Endothelial cell of umbilical vein (primary cell): Measurements from ENCODE around the gene TAF15. TPM values are rescaled to one million over a fixed set of nuclear protein-coding genes. Genes with fewer than 3 reads are reported as not detected.

Source experiments
- BruUV-seq: library from RNA; stranded (reverse); fragments of 400-500 nt; replicated peaks from 2 replicates; lab custom pipeline; 2021; lab: Mats Ljungman, UMichigan
- CTCF ChIA-PET: fragments of 300-600, 350-600 bp; sonication (Branson Sonifier 250); formaldehyde crosslinking; loops from one replicate; lab custom pipeline; 2021; ENCODE audit warnings: antibody characterized with exemption, inconsistent platforms; lab: Charles Lee
- POLR2A ChIA-PET: fragments of 300-600, 350-600 bp; sonication (Branson Sonifier 250); formaldehyde crosslinking; loops from one replicate; lab custom pipeline; 2021; ENCODE audit warnings: antibody characterized with exemption, inconsistent platforms; lab: Charles Lee
- DNase-seq: peaks from one replicate; pipeline ENCODE4 v3.0.0-alpha.2; 2011; ENCODE audit warnings: low read depth, low spot score
- FAIRE-seq: peaks from 2 replicates; lab custom pipeline; 2011; peaks lifted over from hg19 to GRCh38; lab: Jason Lieb, UNC
- H2AFZ ChIP-seq: 2 replicates; pipeline ENCODE4 v1.6.0; 2012; ENCODE audit warnings: low read depth, low read length, control low read depth, inconsistent platforms
- H3K27ac ChIP-seq: 2 replicates; pipeline ENCODE4 v1.5.1; 2011; ENCODE audit warnings: low read depth, mild to moderate bottlenecking, control low read depth, low read length, moderate library complexity; ENCODE audit not compliant: insufficient read depth
- H3K27me3 ChIP-seq, 2 experiments: 2 replicates each; pipeline versions ENCODE4 v1.6.0 to v1.6.1; 2011; ENCODE audit warnings: low read length in 2 of 2, mixed read lengths in 1 of 2; ENCODE audit not compliant: control insufficient read depth in 2 of 2, insufficient read depth in 2 of 2
- H3K36me3 ChIP-seq, 2 experiments: 2 replicates in 1 of 2; 3 replicates in 1 of 2; pipeline ENCODE4 v1.5.1; 2011; ENCODE audit warnings: low read length in 2 of 2, mild to moderate bottlenecking in 1 of 2, moderate library complexity in 1 of 2; ENCODE audit not compliant: control insufficient read depth in 2 of 2, insufficient read depth in 2 of 2; ENCODE audit errors: extremely low read depth in 1 of 2
- H3K4me1 ChIP-seq: 3 replicates; pipeline ENCODE4 v1.5.1; 2011; ENCODE audit warnings: mild to moderate bottlenecking, low read length; ENCODE audit not compliant: control insufficient read depth, insufficient read depth; ENCODE audit errors: extremely low read depth
- H3K4me2 ChIP-seq: 2 replicates; pipeline ENCODE4 v1.6.1; 2011; ENCODE audit warnings: low read length, control low read depth, mixed read lengths; ENCODE audit not compliant: insufficient read depth
- H3K4me3 ChIP-seq, 3 experiments: fragments of 200-600 bp in 1 of 3; sonication (generic), shearing (Covaris generic) in 1 of 3; replicated peaks in 1 of 3; 2 replicates each; pipeline ENCODE4 v1.5.1; 2011 to 2016; ENCODE audit warnings: control low read depth in 3 of 3, low read length in 3 of 3, mild to moderate bottlenecking in 2 of 3, inconsistent platforms in 1 of 3, low read depth in 1 of 3, moderate library complexity in 1 of 3; ENCODE audit not compliant: insufficient read depth in 1 of 3
- H3K79me2 ChIP-seq: 2 replicates; pipeline ENCODE4 v1.6.0; 2012; ENCODE audit warnings: low read length, inconsistent platforms; ENCODE audit not compliant: control insufficient read depth, insufficient read depth
- H3K9ac ChIP-seq: replicated peaks from 2 replicates; pipeline ENCODE3; 2011; ENCODE audit warnings: low read length, control low read depth; ENCODE audit not compliant: insufficient read depth; ENCODE audit errors: extremely low read depth
- H3K9me1 ChIP-seq: replicated peaks from 3 replicates; pipeline ENCODE4 v1.6.0; 2011; ENCODE audit warnings: mild to moderate bottlenecking, low read length; ENCODE audit not compliant: control insufficient read depth, insufficient read depth; ENCODE audit errors: extremely low read depth
- H3K9me3 ChIP-seq: replicated peaks from 2 replicates; pipeline ENCODE4 v1.5.1; 2012; ENCODE audit warnings: low read length, inconsistent platforms; ENCODE audit not compliant: control insufficient read depth, insufficient read depth
- H4K20me1 ChIP-seq: replicated peaks from 2 replicates; pipeline ENCODE3; 2011; ENCODE audit warnings: mild to moderate bottlenecking, low read length; ENCODE audit not compliant: control insufficient read depth, insufficient read depth; ENCODE audit errors: extremely low read depth
- EZH2 ChIP-seq: IDR thresholded peaks from 2 replicates; pipeline ENCODE4 v1.6.1; 2012; ENCODE audit warnings: borderline replicate concordance, low read depth, mild to moderate bottlenecking, moderate library complexity, low read length, inconsistent platforms; ENCODE audit not compliant: severe bottlenecking
- POLR2A ChIP-seq: IDR thresholded peaks from 2 replicates; pipeline ENCODE4 v1.6.1; 2012; ENCODE audit warnings: low read depth, mild to moderate bottlenecking, control low read depth, low read length
- dilution Hi-C: fragments of 300-500 bp; cut with MboI; formaldehyde crosslinking; loops from one replicate; pipeline ENCODE4 v1.15.0; 2019; ENCODE audit warnings: low sequenced_read_pairs; ENCODE audit not compliant: extremely low pct_ligation_motif_present
- intact Hi-C: fragments of 100-400 bp; cut with micrococcal nuclease; formaldehyde crosslinking; loops from one replicate; pipeline ENCODE4 v1.10.0; 2022
- polyA plus RNA-seq, 4 experiments: library from polyadenylated mRNA; depleted of rRNA in 3 of 4; stranded (reverse) in 3 of 4; unstranded in 1 of 4; fragments of >200 nt; gene quantifications; 2 replicates each; pipeline versions ENCODE4 v1.2.1 to v1.2.3, GENCODE V29; 2011 to 2012; ENCODE audit warnings: missing spikeins in 1 of 4
- total RNA-seq: library from RNA; stranded (reverse); gene quantifications from 2 replicates; pipeline ENCODE4 v1.2.3, GENCODE V29; 2021
- TF ChIP-seq, protein P1 (sequence below), 2 donors: IDR thresholded peaks; 1 replicate in 1 of 2; 2 replicates in 1 of 2; pipeline ENCODE4 v1.5.1; 2011; ENCODE audit warnings: low read length in 2 of 2, mild to moderate bottlenecking in 2 of 2, moderate library complexity in 2 of 2, control low read depth in 1 of 2, inconsistent platforms in 1 of 2, low read depth in 1 of 2; ENCODE audit not compliant: insufficient read depth in 1 of 2; ENCODE audit errors: extremely low read depth in 1 of 2

The TAF15 gene
- total and polyA plus RNA-seq, 2 donors (not counting 3 experiments of a cell fraction or from before 2014, with no cell fraction given) = 59.4 to 247 TPM

DNA sequence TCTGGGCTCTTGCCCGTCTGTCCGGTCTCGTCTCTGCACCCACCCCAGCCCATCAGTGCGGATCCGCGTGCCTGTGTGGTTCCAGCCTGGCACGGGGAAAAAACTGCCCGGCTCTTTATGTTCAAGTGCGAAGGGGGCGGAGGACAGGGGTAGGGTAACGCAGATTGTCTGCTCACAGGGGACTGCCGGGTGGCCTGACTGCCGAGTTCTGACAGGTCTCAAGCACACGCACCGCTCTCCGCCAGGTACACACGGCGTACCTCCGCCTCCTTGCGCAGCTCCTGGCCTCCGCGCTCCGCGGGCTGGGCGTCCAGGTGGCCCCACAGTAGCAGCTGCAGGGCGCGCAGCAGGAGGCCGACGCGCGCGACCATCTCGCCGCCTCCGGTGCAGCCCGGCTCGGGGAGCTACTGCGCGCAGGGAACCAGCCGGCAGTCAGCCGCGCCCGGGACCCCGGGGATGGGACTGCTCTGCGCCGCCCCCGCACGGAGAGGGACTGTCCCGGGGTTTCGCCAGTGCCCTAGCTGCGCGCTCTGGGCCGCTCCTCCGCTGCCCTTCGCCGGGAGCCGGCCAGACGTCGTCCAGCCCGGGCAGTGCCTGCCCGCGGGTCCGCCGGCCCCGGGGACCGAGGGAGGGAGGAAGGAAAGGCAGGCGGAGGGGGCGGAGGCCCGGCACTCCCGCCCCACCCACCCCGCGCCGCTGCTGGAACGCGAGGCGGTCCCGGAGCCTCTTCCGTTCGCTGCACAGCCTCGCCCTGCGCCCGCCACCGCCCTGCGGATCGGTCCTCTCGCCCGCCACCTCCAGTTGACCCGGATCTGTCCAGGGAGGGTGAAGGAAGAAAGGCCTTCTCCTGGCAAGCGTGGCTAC, 14.0 kb upstream of the TAF15 start, which contains the start of gene MMP28:
MMP28 (minus strand) TSS at position 635 of the 864 bp plus-strand sequence; CDS start at position 371, 264 bp downstream.
- ChIA-PET CTCF (interaction anchor here (0.8 to 8.1 kb wide), 6 partner anchors 10 to 31 kb away, joined by 3 to 68 read pairs (median 5); partner anchors contain the start of gene TAF15), POLR2A (no interaction called here)
- Histone ChIP-seq H3K79me2 (no peaks in the 10 kb centered on the region), H3K27ac (no peak within 1 kb of the TSS), H3K4me3 (peak within 1 kb of the TSS in 2 of 3 experiments; percentile 3 to 46), H3K9me3 (no peaks in the 10 kb centered on the region), H3K9me1 (no peaks in the 10 kb centered on the region), H4K20me1 (no peaks in the 10 kb centered on the region), H2AFZ (peak within 1 kb of the TSS; percentile 2), H3K36me3 (no peaks in the 10 kb centered on the region), H3K4me1 (peaks cover 11% of the 10 kb centered on the region), H3K9ac (no peak within 1 kb of the TSS), H3K27me3 (peaks cover 41 to 63% of the 10 kb centered on the region in 2 experiments), H3K4me2 (peak within 1 kb of the TSS; percentile 62)
- dilution Hi-C loops = no loop called here
- DNase-seq (peak; percentile 34), FAIRE-seq (no peak)
- TF ChIP-seq, protein P1, sequence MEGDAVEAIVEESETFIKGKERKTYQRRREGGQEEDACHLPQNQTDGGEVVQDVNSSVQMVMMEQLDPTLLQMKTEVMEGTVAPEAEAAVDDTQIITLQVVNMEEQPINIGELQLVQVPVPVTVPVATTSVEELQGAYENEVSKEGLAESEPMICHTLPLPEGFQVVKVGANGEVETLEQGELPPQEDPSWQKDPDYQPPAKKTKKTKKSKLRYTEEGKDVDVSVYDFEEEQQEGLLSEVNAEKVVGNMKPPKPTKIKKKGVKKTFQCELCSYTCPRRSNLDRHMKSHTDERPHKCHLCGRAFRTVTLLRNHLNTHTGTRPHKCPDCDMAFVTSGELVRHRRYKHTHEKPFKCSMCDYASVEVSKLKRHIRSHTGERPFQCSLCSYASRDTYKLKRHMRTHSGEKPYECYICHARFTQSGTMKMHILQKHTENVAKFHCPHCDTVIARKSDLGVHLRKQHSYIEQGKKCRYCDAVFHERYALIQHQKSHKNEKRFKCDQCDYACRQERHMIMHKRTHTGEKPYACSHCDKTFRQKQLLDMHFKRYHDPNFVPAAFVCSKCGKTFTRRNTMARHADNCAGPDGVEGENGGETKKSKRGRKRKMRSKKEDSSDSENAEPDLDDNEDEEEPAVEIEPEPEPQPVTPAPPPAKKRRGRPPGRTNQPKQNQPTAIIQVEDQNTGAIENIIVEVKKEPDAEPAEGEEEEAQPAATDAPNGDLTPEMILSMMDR (IDR thresholded peaks at IDR 0.05; ENCODE audit: extremely low read depth in 1 of 2, insufficient read depth in 1 of 2, low read depth in 1 of 2, low read length in 2 of 2) = no peak
- TF ChIP-seq POLR2A (no peak), EZH2 (peak; percentile 72)
- intact Hi-C loops = no loop called here
- no TSS peak for BruUV-seq
